ENCODE data around the gene GPR108.

Gene GPR108

GRCh38 chr19:6737873-6738786 lies 750 bp upstream of the GPR108 start:
- DNase-seq (ENCODE audit: low spot score): peak; percentile 69

GRCh38 chr19:6736917-6737283 lies 480 bp downstream of the GPR108 start:
- no peak for DNase-seq (ENCODE audit: low spot score)

- peak; percentile 87 for DNase-seq (ENCODE audit: low spot score)
Observed at GRCh38 chr19:6736169-6736916, 1.0 kb downstream of the GPR108 start.

DNA sequence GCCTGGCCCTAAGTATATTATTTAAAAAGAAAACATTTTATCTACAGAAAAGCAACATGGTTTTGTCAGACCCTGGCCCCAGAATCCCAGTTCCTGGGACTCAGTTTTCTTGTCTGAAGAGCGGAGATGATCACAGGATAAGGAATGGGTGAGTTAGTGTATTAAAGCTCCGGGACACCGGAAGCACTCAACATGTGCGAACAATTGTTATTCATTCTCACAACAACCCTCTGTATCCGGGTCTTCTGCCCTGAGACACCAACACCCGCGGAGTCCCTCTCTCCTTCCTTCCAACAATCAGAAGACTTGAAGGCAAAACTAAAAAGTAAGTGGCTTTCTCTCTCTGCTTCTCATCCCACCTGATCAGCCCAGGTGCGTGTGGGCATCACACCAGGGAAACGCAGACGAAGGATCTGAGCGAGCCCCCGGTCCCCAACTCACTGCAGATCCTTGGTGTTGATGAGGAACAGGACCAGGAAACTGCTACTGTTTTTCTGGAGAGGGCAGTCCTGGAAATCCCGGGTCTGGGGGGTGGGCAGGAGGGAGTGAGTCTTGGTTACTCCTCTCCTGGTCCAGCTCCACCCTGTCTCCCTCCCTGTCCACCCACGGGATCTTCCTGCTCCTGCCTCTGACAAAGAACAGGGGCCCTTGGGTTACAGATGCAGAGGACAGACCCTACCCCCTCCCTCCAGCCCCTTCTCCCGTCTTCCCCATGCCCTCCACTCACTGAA lies 2.0 kb downstream of the GPR108 start:
- DNase-seq (ENCODE audit: low spot score): no peak

DNA sequence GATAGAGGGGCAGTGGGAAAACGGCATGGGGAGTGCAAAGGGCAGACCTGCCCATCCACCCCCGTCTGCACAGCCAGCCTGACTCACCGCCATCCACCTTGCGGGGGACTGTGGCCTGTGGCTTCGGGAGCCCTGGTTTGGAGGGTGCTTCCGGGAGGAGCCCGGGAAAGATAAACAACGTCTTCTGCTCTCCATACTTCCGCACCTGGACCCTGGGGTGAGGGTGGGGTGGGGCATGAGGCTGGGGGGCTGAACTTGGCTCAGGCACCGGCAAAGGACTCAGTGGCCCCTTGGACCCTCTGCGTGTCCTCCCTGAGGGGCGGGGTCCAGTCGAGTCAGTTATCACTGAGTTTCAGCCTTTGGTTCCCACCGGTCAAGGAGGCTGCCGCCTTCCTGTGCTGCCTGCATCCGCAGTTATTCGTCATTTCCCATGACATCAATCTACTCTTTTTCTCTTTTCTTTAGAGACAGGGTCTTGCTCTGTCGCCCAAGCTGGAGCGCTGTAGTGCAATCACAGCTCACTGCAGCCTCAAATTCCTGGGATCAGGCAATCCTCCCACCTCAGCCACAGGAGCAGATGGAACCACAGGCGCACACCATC lies 3.2 kb downstream of the GPR108 start:
- DNase-seq (ENCODE audit: low spot score): no peak

DNA sequence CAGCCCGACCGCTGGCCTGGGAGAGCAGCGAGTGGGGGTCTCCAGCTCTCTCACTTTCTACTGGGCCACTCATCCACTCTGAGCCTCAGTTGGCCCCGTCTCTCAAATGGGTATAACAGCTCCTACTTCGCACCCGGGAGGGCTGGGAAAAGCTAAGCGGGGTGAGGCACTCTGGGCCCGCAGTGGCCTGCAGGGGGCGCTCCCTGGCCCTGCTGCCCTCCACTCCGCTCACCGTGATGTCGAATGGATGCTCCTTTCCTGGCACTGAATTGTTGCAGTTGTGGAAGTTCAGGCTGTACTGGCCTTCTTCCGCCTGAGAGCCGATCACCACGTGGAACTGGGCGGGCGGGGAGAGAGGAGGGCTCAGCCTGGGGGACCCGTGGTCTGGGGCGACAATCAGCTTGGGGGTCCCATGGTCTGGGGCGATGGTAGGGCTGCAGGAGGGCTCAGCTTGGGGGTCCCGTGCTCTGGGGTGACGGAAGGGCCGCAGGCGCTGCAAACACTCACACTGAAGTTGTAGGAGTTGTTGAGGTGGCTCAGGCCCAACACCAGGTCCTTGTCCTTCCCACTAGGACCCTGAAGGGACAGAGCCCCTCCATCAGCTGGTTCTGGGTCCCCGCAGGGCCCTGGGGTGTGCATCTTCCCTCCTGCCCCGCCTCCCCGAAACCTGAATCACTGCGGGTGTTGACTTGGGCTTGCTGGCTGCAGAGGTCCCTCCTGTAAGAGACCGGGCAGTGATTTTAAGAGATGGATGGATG lies 3.9 kb downstream of the GPR108 start:
- DNase-seq (ENCODE audit: low spot score): no peak

GRCh38 chr19:6732803-6733337 lies 4.5 kb downstream of the GPR108 start:
- no peak for DNase-seq (ENCODE audit: low spot score)

DNA sequence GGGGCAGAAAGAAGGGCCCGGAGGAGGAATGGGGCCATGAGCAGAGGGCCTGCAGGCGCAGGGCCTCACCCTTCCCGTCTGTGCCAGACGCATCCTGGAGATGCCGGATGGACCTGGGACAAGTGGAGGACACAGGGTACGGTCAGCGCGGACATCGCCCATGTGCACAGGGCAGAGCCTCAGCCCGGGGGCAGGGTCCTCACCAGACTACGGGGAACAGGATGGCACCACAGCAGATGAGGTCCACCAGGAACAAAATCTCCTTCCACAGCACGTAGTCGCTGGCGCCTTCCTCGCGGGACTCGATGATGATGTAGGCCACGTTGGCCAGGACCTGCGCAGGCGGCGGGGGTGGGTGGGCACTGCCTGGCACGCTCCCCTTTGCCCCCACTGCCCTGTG lies 5.6 kb downstream of the GPR108 start:
- no peak for DNase-seq (ENCODE audit: low spot score)

- DNase-seq (ENCODE audit: low spot score): no peak
Observed at GRCh38 chr19:6730941-6731670, 6.3 kb downstream of the GPR108 start.

GRCh38 chr19:6730153-6730804 lies 7.1 kb downstream of the GPR108 start:
- no peak for DNase-seq (ENCODE audit: low spot score)

DNA sequence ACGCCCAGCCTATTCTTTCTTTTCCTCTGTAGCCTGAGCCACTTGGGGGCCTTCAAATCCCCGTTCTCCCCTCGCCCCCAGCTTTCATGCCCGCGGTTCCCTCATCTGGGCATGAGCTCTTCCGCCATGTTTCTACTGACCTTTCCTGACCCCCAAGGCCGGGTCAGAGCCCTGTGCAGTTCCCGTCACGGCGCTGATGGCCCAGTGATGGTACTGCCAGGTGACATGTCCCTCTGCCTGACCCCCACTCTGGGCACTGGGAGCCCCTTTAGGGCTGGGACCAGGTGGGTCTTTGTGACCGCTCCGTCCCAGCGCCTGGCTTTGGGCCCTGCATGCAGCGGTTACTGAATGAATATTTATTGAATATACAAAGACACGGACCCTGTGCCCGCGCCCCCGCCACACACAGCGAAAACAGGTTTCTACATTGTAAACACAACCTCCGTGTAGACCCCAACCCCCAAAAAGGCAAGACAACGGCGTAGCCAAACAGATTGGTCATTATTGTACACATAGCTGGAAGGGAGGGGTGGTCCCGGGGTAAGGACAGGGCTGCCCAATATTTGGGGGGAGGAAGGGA lies 7.7 kb downstream of the GPR108 start:
- DNase-seq (ENCODE audit: low spot score): no peak

GRCh38 chr19:6728346-6728745 lies 9.0 kb downstream of the GPR108 start:
- DNase-seq (ENCODE audit: low spot score): no peak

- no peak for DNase-seq (ENCODE audit: low spot score)
Observed at GRCh38 chr19:6725513-6726231, 11.7 kb downstream of the GPR108 start.

GRCh38 chr19:6724631-6725492 lies 12.5 kb downstream of the GPR108 start:
- DNase-seq (ENCODE audit: low spot score): no peak

DNA sequence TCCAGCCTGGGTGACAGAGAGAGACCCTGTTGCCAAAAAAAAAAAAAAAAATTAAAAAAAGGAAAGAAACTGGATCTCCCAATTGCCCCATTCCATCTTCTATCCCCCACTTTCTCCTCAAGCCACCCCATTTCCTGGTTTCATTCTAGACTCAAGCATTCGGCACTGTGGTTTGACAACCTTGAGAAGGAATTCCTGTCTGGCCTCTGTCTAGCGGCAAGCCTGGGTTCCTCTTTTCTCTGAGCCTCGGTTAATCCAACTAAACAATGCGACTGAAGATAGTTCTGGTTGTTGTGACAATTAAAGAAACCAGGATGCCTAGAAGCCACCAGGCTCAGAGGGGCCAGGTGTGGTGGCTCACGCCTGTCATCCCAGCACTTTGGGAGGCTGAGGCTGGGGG lies 13.6 kb downstream of the GPR108 start:
- DNase-seq (ENCODE audit: low spot score): no peak

DNA sequence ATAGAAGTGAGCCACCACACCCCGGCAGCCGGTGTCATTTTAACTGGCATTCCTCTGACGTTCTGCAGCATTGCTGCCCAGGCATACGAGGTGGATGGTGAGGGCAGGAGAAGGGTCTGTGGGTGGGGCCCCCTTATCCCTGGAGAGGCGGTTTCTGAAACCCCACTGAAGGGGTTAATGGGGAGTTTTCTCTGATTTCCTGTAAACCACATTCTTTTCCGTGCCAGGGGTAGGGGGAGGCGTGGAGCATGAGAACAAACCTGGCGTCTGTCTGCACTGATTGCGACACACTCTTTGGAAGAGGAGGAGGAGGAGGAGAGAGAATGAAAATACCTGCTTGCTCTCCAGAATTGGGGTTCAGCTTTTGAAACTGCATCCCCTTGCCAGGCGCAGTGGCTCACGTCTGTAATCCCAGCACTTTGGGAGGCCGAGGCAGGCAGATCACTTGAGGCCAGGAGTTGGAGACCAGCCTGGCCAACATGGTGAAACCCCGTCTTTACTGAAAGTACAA lies 14.2 kb downstream of the GPR108 start:
- peak; percentile 51 for DNase-seq (ENCODE audit: low spot score)

DNA sequence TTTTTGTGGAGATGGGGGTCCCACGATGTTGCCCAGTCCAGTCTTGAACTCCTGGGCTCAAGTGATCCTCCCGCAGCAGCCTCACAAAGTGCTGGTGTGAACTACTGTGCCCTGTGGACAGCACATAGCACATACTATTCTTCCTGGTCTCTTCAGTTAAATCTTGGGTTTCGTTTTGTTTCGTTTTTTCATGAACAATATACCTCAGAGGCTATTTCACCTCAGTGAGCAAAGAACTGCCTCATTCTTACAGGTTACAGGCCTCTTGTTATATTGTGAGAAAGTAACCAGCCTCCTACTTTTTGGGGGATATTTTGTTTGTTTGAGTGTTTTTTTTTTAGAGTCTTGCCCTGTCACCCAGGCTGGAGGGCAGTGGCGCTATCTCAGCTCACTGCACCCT lies 15.6 kb downstream of the GPR108 start:
- DNase-seq (ENCODE audit: low spot score): no peak

GRCh38 chr19:6721138-6721474 lies 16.3 kb downstream of the GPR108 start:
- no peak for DNase-seq (ENCODE audit: low spot score)

Data from GM03348 (cell line).